NCI-H2107 (cell line): Measurements from ENCODE around the gene TTPAL.

Experiments used
- DNase-seq: peaks from one replicate; lab custom pipeline; 2025; lab: John Stamatoyannopoulos, UW

The TTPAL gene

GRCh38 chr20:44475694-44476560 is at the start of gene TTPAL:
Gene TTPAL (plus strand): TSS chr20:44475874. CDS start chr20:44480000, 4,126 bp downstream.
- DNase-seq = peak; percentile 20

- no peak for DNase-seq
These were observed 49.8 kb upstream of the TTPAL start for GRCh38 chr20:44425923-44426322.

GRCh38 chr20:44426879-44427790 is 48.5 kb upstream of the TTPAL start:
- DNase-seq = no peak

GRCh38 chr20:44427804-44428173 is 47.9 kb upstream of the TTPAL start:
- no peak for DNase-seq

GRCh38 chr20:44428174-44429016 is 47.3 kb upstream of the TTPAL start:
- DNase-seq = no peak

GRCh38 chr20:44429017-44429339 is 46.7 kb upstream of the TTPAL start:
- no peak for DNase-seq

GRCh38 chr20:44429419-44430269 is 46.0 kb upstream of the TTPAL start:
- no peak for DNase-seq

GRCh38 chr20:44430270-44431065 is 45.2 kb upstream of the TTPAL start:
- no peak for DNase-seq

GRCh38 chr20:44431118-44431501 is 44.6 kb upstream of the TTPAL start:
- DNase-seq = no peak

GRCh38 chr20:44431502-44432234 is 44.0 kb upstream of the TTPAL start:
- no peak for DNase-seq

GRCh38 chr20:44432618-44433577 is 42.8 kb upstream of the TTPAL start:
- no peak for DNase-seq

GRCh38 chr20:44433751-44434538 is 41.7 kb upstream of the TTPAL start:
- no peak for DNase-seq

GRCh38 chr20:44435630-44436335 is 39.9 kb upstream of the TTPAL start:
- no peak for DNase-seq

GRCh38 chr20:44436393-44436792 is 39.3 kb upstream of the TTPAL start:
- no peak for DNase-seq

GRCh38 chr20:44437497-44437896 is 38.2 kb upstream of the TTPAL start:
- no peak for DNase-seq

- DNase-seq = no peak
These were observed 36.9 kb upstream of the TTPAL start for GRCh38 chr20:44438782-44439181.

- DNase-seq = no peak
These were observed 36.4 kb upstream of the TTPAL start for GRCh38 chr20:44439318-44439717.
